Astrocyte of the cerebellum (primary cell): ENCODE data around the gene GPX2.

Experiments
- DNase-seq: peaks from one replicate; pipeline ENCODE4 v3.0.0-alpha.2; 2011; ENCODE audit warnings: low read depth
- H3K4me3 ChIP-seq: 2 replicates; pipeline ENCODE4 v1.5.1; 2011; ENCODE audit warnings: mild to moderate bottlenecking, low read depth, low read length, moderate library complexity
- CTCF ChIP-seq: IDR thresholded peaks from 2 replicates; pipeline ENCODE4 v1.5.1; 2012; ENCODE audit warnings: low read length, low read depth, moderate library complexity, mild to moderate bottlenecking; ENCODE audit errors: missing control alignments
- in situ Hi-C: cut with HindIII; loops from 2 replicates; pipeline ENCODE4 v1.10.0; 2017; ENCODE audit warnings: low sequenced_read_pairs

The GPX2 gene

GRCh38 chr14:64944041-64944440 is 1.5 kb upstream of the GPX2 start:
- H3K4me3 ChIP-seq: no peak overlapping the region
- no peak for DNase-seq
- no peak for TF ChIP-seq CTCF
- in situ Hi-C loops: no loop called here

- DNase-seq: no peak
- TF ChIP-seq CTCF: no peak
- in situ Hi-C loops: no loop called here
- no peak overlapping the region for H3K4me3 ChIP-seq
Measured at GRCh38 chr14:64943556-64943955, 1.0 kb upstream of the GPX2 start.

- no peak overlapping the region for H3K4me3 ChIP-seq
- in situ Hi-C loops: no loop called here
- TF ChIP-seq CTCF: no peak
- DNase-seq: no peak
Measured at GRCh38 chr14:64940336-64940910, 2.1 kb downstream of the GPX2 start.

- no peak overlapping the region for H3K4me3 ChIP-seq
- in situ Hi-C loops: no loop called here
- no peak for TF ChIP-seq CTCF
- no peak for DNase-seq
Measured at GRCh38 chr14:64939817-64940190, 2.7 kb downstream of the GPX2 start.

GRCh38 chr14:64938972-64939816 is 3.4 kb downstream of the GPX2 start:
- no peak for TF ChIP-seq CTCF
- in situ Hi-C loops: no loop called here
- DNase-seq: no peak
- no peak overlapping the region for H3K4me3 ChIP-seq

- in situ Hi-C loops: no loop called here
- H3K4me3 ChIP-seq: no peak overlapping the region
- peak; percentile 44 for TF ChIP-seq CTCF
- no peak for DNase-seq
Measured at GRCh38 chr14:64937821-64938193, 4.7 kb downstream of the GPX2 start.
